ENCODE data around the gene STK38. TPM values are rescaled to one million over a fixed set of nuclear protein-coding genes. Genes with fewer than 3 reads are reported as not detected.
"Not testable (repeated sequence)": the region's sequence is repeated elsewhere in the genome, so short reads cannot be mapped to it uniquely, and the experiment has no call there.

The STK38 gene
- total and polyA plus RNA-seq, 2 of the 4 experiments (the other 2 are of a cell fraction) = 10.6 to 19.7 TPM

DNA sequence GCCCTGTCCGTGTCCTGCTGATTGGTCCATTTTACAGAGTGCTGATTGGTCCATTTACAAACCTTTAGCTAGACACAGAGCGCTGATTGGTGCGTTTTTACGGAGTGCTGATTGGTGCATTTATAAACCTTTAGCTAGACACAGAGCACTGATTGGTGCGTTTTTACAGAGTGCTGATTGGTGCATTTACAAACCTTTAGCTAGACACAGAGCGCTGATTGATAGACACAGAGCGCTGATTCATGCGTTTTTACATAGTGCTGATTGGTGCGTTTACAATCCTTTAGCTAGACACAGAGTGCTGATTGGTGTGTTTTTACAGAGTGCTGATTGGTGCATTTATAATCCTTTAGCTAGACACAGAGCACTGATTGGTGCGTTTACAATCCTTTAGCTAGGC is 98.1 kb downstream of the STK38 start:
- peaks cover 45% of the 10 kb centered on the region for H4K20me1 ChIP-seq (ENCODE audit: insufficient read depth, low read length)
- H3K27ac ChIP-seq (ENCODE audit: insufficient read depth, low read length); intact Hi-C loops (cut with micrococcal nuclease); dilution Hi-C loops (cut with HindIII; ENCODE audit: low sequenced_read_pairs, unreplicated experiment); DNase-seq; ATAC-seq (ENCODE audit: low read depth); H3K56ac ChIP-seq (ENCODE audit: extremely low read depth, insufficient read depth, low read length); H3K36me3 ChIP-seq (ENCODE audit: control insufficient read depth, insufficient read depth, low read length); H2BK20ac ChIP-seq (ENCODE audit: low read depth, low read length); H2AK5ac ChIP-seq (ENCODE audit: low read depth, low read length); H3K27me3 ChIP-seq (ENCODE audit: control insufficient read depth, insufficient read depth, low read length); H2AFZ ChIP-seq (replicated peaks; ENCODE audit: low read length, poor library complexity); H3K9me1 ChIP-seq (ENCODE audit: insufficient read depth, low read length); H4K91ac ChIP-seq (ENCODE audit: insufficient read depth, low read depth, low read length); POLR2A ChIA-PET (ENCODE audit: unreplicated experiment); H3K4ac ChIP-seq (ENCODE audit: low read depth, low read length); H3K9ac ChIP-seq (ENCODE audit: low read depth, low read length); CTCF ChIA-PET; H3K14ac ChIP-seq (replicated peaks; ENCODE audit: low read depth, low read length); H4K8ac ChIP-seq (ENCODE audit: low read depth in 2 of 2, low read length in 2 of 2); in situ Hi-C loops (cut with MboI; ENCODE audit: low sequenced_read_pairs); H2BK120ac ChIP-seq (ENCODE audit: low read depth, low read length); BruUV-seq (replicated peaks); H3K4me3 ChIP-seq (ENCODE audit: insufficient read depth, low read depth, low read length); H2BK5ac ChIP-seq (ENCODE audit: low read depth, low read length, poor library complexity, severe bottlenecking); H2AK9ac ChIP-seq (replicated peaks; ENCODE audit: low read depth, low read length, poor library complexity); H3K4me1 ChIP-seq (ENCODE audit: control insufficient read depth, insufficient read depth, low read length); H3K18ac ChIP-seq (ENCODE audit: low read depth, low read length); H3K23ac ChIP-seq (ENCODE audit: low read depth, low read length); H3K9me3 ChIP-seq (ENCODE audit: control insufficient read depth, insufficient read depth, low read length); H3K4me2 ChIP-seq (ENCODE audit: low read depth, low read length); H4K5ac ChIP-seq (ENCODE audit: low read depth, low read length); H2BK15ac ChIP-seq (ENCODE audit: low read depth, low read length): not testable (repeated sequence)
- H3K79me1 ChIP-seq (ENCODE audit: low read depth in 1 of 2, low read length in 2 of 2) = peaks cover 0 to 48% of the 10 kb centered on the region in 2 experiments; a peak in 2 of 4 replicates
- WGBS, 2 experiments (ENCODE audit: extremely low coverage in 2 of 2, insufficient read length in 1 of 2) = 100% methylated on average over 4 of the region's 10 CpGs; no CpG with 5 or more reads in 1 of the 2 experiments
- TF ChIP-seq MAFK (IDR thresholded peaks at IDR 0.05; ENCODE audit: low read depth, low read length) = peak; percentile 44
